Ovary (tissue), 3 donors: Measurements from ENCODE around the gene DEFB112.

Experiments
- CTCF ChIP-seq, 3 donors: fragments of 450-650 bp in 2 of 3; fragments of 200-600 bp in 1 of 3; IDR thresholded peaks; one replicate each; pipeline versions ENCODE4 v1.5.1 to v1.8.0; 2016 to 2022; ENCODE audit warnings: antibody characterized with exemption in 3 of 3, mild to moderate bottlenecking in 1 of 3
- POLR2A ChIP-seq: fragments of 450-650 bp; IDR thresholded peaks from one replicate; pipeline ENCODE4 v1.6.1; 2017; ENCODE audit warnings: antibody characterized with exemption, mild to moderate bottlenecking, moderate library complexity
- donor health status: DM: no; HTN: no; CAD: no.

GRCh38 chr6:50062051-50062450 is 12.3 kb upstream of the DEFB112 start:
- TF ChIP-seq CTCF (IDR thresholded peaks at IDR 0.05) (no peak), POLR2A (no peak)
